Measurements from ENCODE around the gene ALDH5A1. TPM values are rescaled to one million over a fixed set of nuclear protein-coding genes. Genes with fewer than 3 reads are reported as not detected.

Gene ALDH5A1
- total RNA-seq, 2 experiments from 2014 or later = 180 to 260 TPM

DNA sequence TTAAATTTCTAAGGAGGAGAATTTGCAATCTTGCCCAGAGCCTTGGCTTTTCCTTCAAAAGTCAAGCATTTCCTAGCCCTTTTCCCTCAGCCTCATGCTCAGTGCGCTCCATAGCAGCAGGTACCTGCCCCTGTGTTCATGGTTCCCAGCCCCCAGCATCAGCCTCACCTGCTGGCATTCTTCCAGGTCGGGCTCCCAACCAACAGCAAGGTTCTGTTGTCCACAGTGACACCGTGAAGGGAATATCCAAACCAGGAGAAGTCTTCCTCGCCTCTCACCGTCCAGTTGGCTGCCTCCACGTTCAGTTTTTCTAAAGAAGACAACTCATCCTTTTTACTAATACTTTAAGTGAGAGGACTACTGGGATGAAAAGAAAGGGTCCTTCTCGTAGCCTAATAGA, 48.1 kb upstream of the ALDH5A1 start:
- H2AFZ ChIP-seq (ENCODE audit: low read length) = no peak overlapping the region
- DNase-seq (ENCODE audit: low spot score) = no peak
- no peak overlapping the region for H3K4me2 ChIP-seq (ENCODE audit: low read length)
- no peak overlapping the region for H3K27ac ChIP-seq (ENCODE audit: low read depth, low read length, poor library complexity, severe bottlenecking)
- H4K20me1 ChIP-seq (ENCODE audit: insufficient read depth, low read length) = no peaks in the 10 kb centered on the region
- no peaks in the 10 kb centered on the region for H3K9me3 ChIP-seq (ENCODE audit: low read length)
- H3K4me3 ChIP-seq (ENCODE audit: low read depth, low read length, poor library complexity, severe bottlenecking) = no peak overlapping the region
- ChIA-PET POLR2A (interaction anchor here (0.6 kb wide), 1 partner anchor 14 kb away, joined by 3 read pairs; no protein-coding TSS in a partner anchor), CTCF (ENCODE audit: unreplicated experiment) (no interaction called here)
- peaks cover 50% of the 10 kb centered on the region for H3K36me3 ChIP-seq (ENCODE audit: insufficient read depth, low read length)
- BruUV-seq (replicated peaks) = no TSS peak
- H3K79me2 ChIP-seq (ENCODE audit: insufficient read depth, low read depth, low read length) = no peaks in the 10 kb centered on the region
- intact Hi-C loops (cut with micrococcal nuclease; ENCODE audit: unreplicated experiment) = no loop called here
- no peaks in the 10 kb centered on the region for H3K4me1 ChIP-seq (ENCODE audit: insufficient read depth, low read length, poor library complexity, severe bottlenecking)
- H3K9me2 ChIP-seq (ENCODE audit: insufficient read depth, low read length) = no peaks in the 10 kb centered on the region
- TF ChIP-seq, protein P1, sequence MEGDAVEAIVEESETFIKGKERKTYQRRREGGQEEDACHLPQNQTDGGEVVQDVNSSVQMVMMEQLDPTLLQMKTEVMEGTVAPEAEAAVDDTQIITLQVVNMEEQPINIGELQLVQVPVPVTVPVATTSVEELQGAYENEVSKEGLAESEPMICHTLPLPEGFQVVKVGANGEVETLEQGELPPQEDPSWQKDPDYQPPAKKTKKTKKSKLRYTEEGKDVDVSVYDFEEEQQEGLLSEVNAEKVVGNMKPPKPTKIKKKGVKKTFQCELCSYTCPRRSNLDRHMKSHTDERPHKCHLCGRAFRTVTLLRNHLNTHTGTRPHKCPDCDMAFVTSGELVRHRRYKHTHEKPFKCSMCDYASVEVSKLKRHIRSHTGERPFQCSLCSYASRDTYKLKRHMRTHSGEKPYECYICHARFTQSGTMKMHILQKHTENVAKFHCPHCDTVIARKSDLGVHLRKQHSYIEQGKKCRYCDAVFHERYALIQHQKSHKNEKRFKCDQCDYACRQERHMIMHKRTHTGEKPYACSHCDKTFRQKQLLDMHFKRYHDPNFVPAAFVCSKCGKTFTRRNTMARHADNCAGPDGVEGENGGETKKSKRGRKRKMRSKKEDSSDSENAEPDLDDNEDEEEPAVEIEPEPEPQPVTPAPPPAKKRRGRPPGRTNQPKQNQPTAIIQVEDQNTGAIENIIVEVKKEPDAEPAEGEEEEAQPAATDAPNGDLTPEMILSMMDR (conservative IDR thresholded peaks at IDR 0.05; ENCODE audit: low read length) = no peak
- TF ChIP-seq EZH2phosphoT487 (IDR thresholded peaks at IDR 0.05; ENCODE audit: borderline replicate concordance, low read depth, low read length) = no peak

DNA sequence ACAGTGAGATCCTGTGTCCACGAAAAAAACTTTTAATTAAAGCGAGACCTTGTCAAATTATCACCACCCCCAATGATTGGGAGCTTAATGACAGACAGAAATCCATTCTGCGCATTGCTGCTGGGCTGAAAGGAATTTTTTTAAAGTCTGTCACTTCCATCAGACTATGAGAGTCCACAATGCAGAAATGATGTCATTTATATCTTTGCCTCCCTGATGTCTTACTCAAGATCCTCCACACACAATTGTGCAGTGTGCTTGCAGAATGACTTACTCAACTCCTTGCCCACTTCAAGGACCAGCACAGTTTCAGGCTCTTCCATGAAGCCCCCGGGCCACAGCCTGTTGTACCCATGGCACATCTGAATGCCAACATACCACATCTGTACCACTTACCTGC, 46.4 kb upstream of the ALDH5A1 start:
- H3K4me3 ChIP-seq (ENCODE audit: low read depth, low read length, poor library complexity, severe bottlenecking) = no peak overlapping the region
- H3K4me2 ChIP-seq (ENCODE audit: low read length) = no peak overlapping the region
- TF ChIP-seq, protein P1 (conservative IDR thresholded peaks at IDR 0.05; ENCODE audit: low read length) = no peak
- TF ChIP-seq EZH2phosphoT487 (IDR thresholded peaks at IDR 0.05; ENCODE audit: borderline replicate concordance, low read depth, low read length) = no peak
- no peaks in the 10 kb centered on the region for H3K4me1 ChIP-seq (ENCODE audit: insufficient read depth, low read length, poor library complexity, severe bottlenecking)
- POLR2A ChIA-PET = interaction anchor here (0.5 kb wide), 1 partner anchor 617 kb away, joined by 3 read pairs; no protein-coding TSS in a partner anchor
- no peaks in the 10 kb centered on the region for H4K20me1 ChIP-seq (ENCODE audit: insufficient read depth, low read length)
- H3K79me2 ChIP-seq (ENCODE audit: insufficient read depth, low read depth, low read length) = no peaks in the 10 kb centered on the region
- no peak overlapping the region for H2AFZ ChIP-seq (ENCODE audit: low read length)
- no peaks in the 10 kb centered on the region for H3K9me2 ChIP-seq (ENCODE audit: insufficient read depth, low read length)
- H3K27ac ChIP-seq (ENCODE audit: low read depth, low read length, poor library complexity, severe bottlenecking) = no peak overlapping the region
- CTCF ChIA-PET (ENCODE audit: unreplicated experiment) = no interaction called here
- H3K9me3 ChIP-seq (ENCODE audit: low read length) = no peaks in the 10 kb centered on the region
- peaks cover 46% of the 10 kb centered on the region for H3K36me3 ChIP-seq (ENCODE audit: insufficient read depth, low read length)
- no TSS peak for BruUV-seq (replicated peaks)
- intact Hi-C loops (cut with micrococcal nuclease; ENCODE audit: unreplicated experiment) = no loop called here
- DNase-seq (ENCODE audit: low spot score) = no peak

DNA sequence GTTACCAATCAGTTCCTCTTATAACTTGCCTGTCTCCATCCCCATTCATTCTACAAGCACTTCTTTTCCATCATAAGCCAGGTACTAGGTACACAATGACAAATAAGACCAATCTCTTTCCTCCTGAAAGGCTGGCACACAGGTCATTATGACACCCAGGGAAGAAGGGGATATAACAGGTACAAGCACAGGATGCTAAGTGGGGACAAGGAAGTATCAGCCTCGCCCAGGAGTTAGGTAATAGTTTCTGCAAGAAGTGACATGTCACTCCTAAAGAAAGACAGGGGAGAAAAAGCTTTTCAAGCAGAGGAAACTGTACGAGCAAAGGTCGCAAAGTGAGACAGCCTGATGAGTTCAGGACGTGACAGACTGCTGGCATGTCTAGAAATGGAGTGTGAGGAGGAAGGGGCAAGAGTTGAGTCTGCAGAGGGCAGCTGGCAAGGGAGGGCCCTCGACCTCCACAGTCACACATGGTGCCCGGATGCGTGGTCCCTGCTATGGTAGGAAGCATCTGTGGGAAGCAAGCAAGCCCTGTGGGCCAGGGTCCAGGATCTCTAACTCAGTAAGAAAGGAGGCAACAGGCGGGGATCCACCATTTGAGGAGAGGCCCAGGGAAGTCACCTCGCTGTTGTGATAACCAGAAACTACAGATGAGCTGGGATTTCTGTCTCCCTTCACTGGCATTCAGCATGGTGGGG, 45.8 kb upstream of the ALDH5A1 start:
- POLR2A ChIA-PET = interaction anchor here (0.5 kb wide), 1 partner anchor 617 kb away, joined by 3 read pairs; no protein-coding TSS in a partner anchor
- peaks cover 43% of the 10 kb centered on the region for H3K36me3 ChIP-seq (ENCODE audit: insufficient read depth, low read length)

More for the DNA sequence above, 45.8 kb upstream of the ALDH5A1 start:
- TF ChIP-seq, protein P1 (conservative IDR thresholded peaks at IDR 0.05; ENCODE audit: low read length) = no peak
- TF ChIP-seq EZH2phosphoT487 (IDR thresholded peaks at IDR 0.05; ENCODE audit: borderline replicate concordance, low read depth, low read length) = no peak
- intact Hi-C loops (cut with micrococcal nuclease; ENCODE audit: unreplicated experiment) = no loop called here
- BruUV-seq (replicated peaks) = no TSS peak
- Histone ChIP-seq H3K4me2 (ENCODE audit: low read length) (no peak overlapping the region), H3K27ac (ENCODE audit: low read depth, low read length, poor library complexity, severe bottlenecking) (no peak overlapping the region), H4K20me1 (ENCODE audit: insufficient read depth, low read length) (no peaks in the 10 kb centered on the region), H3K79me2 (ENCODE audit: insufficient read depth, low read depth, low read length) (no peaks in the 10 kb centered on the region), H2AFZ (ENCODE audit: low read length) (no peak overlapping the region), H3K4me3 (ENCODE audit: low read depth, low read length, poor library complexity, severe bottlenecking) (no peak overlapping the region), H3K4me1 (ENCODE audit: insufficient read depth, low read length, poor library complexity, severe bottlenecking) (no peaks in the 10 kb centered on the region), H3K9me3 (ENCODE audit: low read length) (no peaks in the 10 kb centered on the region), H3K9me2 (ENCODE audit: insufficient read depth, low read length) (no peaks in the 10 kb centered on the region)
- CTCF ChIA-PET (ENCODE audit: unreplicated experiment) = no interaction called here
- no peak for DNase-seq (ENCODE audit: low spot score)

Measured in OCI-LY7 (cell line).